CD4-positive, alpha-beta T cell (primary cell): ENCODE data around the gene ADAM23. TPM values are rescaled to one million over a fixed set of nuclear protein-coding genes. Genes with fewer than 3 reads are reported as not detected.

Experiments
- ATAC-seq: fragments of 200-7000 bp; cut with Tn5 transposase; one replicate; pipeline ENCODE4 v1.10.0; 2022; ENCODE audit warnings: mild to moderate bottlenecking; ENCODE audit not compliant: poor library complexity
- CTCF ChIA-PET: fragments of 350-600 bp; sonication (Branson Sonifier 250); formaldehyde crosslinking; loops from one replicate; lab custom pipeline; 2021; ENCODE audit warnings: antibody characterized with exemption, inconsistent platforms; lab: Charles Lee
- POLR2A ChIA-PET: fragments of 350-600 bp; sonication (Branson Sonifier 250); formaldehyde crosslinking; loops from one replicate; lab custom pipeline; 2021; ENCODE audit warnings: antibody characterized with exemption, inconsistent platforms; lab: Charles Lee
- DNase-seq, 14 experiments: peaks; one replicate each; pipeline ENCODE4 v3.0.0-alpha.2; 2013 to 2020; ENCODE audit warnings: mixed read lengths in 2 of 14
- H3K27ac ChIP-seq, 2 donors: one replicate each; pipeline versions ENCODE4 v1.5.1 to v1.7.0; 2013; ENCODE audit warnings: low read length in 2 of 2, low read depth in 1 of 2, mild to moderate bottlenecking in 1 of 2
- H3K27me3 ChIP-seq, 2 experiments: 1 replicate in 1 of 2; 2 replicates in 1 of 2; pipeline versions ENCODE4 v1.6.1 to v1.7.0; 2013; ENCODE audit warnings: low read length in 2 of 2, control low read depth in 1 of 2, mild to moderate bottlenecking in 1 of 2, moderate library complexity in 1 of 2; ENCODE audit not compliant: insufficient read depth in 2 of 2, control insufficient read depth in 1 of 2
- H3K36me3 ChIP-seq: one replicate; pipeline ENCODE4 v1.6.1; 2013; ENCODE audit warnings: low read length, control low read depth; ENCODE audit not compliant: insufficient read depth
- H3K4me1 ChIP-seq: one replicate; pipeline ENCODE4 v1.6.1; 2013; ENCODE audit warnings: low read length, control low read depth; ENCODE audit not compliant: insufficient read depth
- H3K4me3 ChIP-seq: one replicate; pipeline ENCODE4 v1.5.1; 2013; ENCODE audit warnings: mild to moderate bottlenecking, low read length, moderate library complexity
- H3K9me3 ChIP-seq, 2 experiments: 1 replicate in 1 of 2; 2 replicates in 1 of 2; pipeline versions ENCODE4 v1.6.1 to v1.7.0; 2013; ENCODE audit warnings: low read length in 2 of 2, mild to moderate bottlenecking in 2 of 2, control low read depth in 1 of 2, moderate library complexity in 1 of 2; ENCODE audit not compliant: control insufficient read depth in 1 of 2, insufficient read depth in 1 of 2
- H3K27ac Mint-ChIP-seq: one replicate; pipeline ENCODE4 v1.8.0; 2020; ENCODE audit warnings: mixed read lengths
- H3K27me3 Mint-ChIP-seq: one replicate; pipeline ENCODE4 v1.8.0; 2021; ENCODE audit warnings: mixed read lengths
- H3K36me3 Mint-ChIP-seq: one replicate; pipeline ENCODE4 v1.8.0; 2021; ENCODE audit warnings: low read depth, mixed read lengths
- H3K4me1 Mint-ChIP-seq: one replicate; pipeline ENCODE4 v1.8.0; 2021; ENCODE audit warnings: low read depth, mixed read lengths
- H3K4me3 Mint-ChIP-seq: one replicate; pipeline ENCODE4 v1.8.0; 2020; ENCODE audit warnings: mild to moderate bottlenecking, mixed read lengths
- H3K9me3 Mint-ChIP-seq: one replicate; pipeline ENCODE4 v1.8.0; 2020; ENCODE audit warnings: mixed read lengths
- CTCF ChIP-seq: fragments of 200-600 bp; IDR thresholded peaks from one replicate; pipeline ENCODE4 v1.8.0; 2022; ENCODE audit warnings: antibody characterized with exemption, mild to moderate bottlenecking
- intact Hi-C, 2 experiments: fragments of 100-400 bp; cut with DNase I in 1 of 2; cut with micrococcal nuclease in 1 of 2; formaldehyde crosslinking; loops; one replicate each; pipeline versions ENCODE4 v1.15.1 to v1.9.0; 2023 to 2025; cut with DNase I, micrococcal nuclease
- total RNA-seq, 174 experiments: library from RNA in 2 of 174; stranded (reverse) in 2 of 174; gene quantifications; one replicate each; pipeline ENCODE4 v1.2.3 and lab custom pipeline; 2021 to 2026

ADAM23 gene
- total RNA-seq, 2 experiments from 2014 or later = 6.3 to 7.7 TPM

GRCh38 chr2:206408323-206409320 lies 34.7 kb upstream of the ADAM23 start:
- H3K36me3 ChIP-seq = no peaks in the 10 kb centered on the region
- no peak for TF ChIP-seq CTCF
- no peaks in the 10 kb centered on the region for H3K27me3 ChIP-seq
- H3K4me1 Mint-ChIP-seq = no peaks in the 10 kb centered on the region
- H3K4me3 ChIP-seq = no peak overlapping the region
- ATAC-seq = no peak
- H3K27me3 Mint-ChIP-seq = peaks cover 21% of the 10 kb centered on the region
- ChIA-PET POLR2A (no interaction called here), CTCF (no interaction called here)
- no peak overlapping the region for H3K27ac ChIP-seq
- no peak overlapping the region for H3K27ac Mint-ChIP-seq
- no peak for DNase-seq
- no peak overlapping the region for H3K4me3 Mint-ChIP-seq
- intact Hi-C loops = no loop called here
- H3K36me3 Mint-ChIP-seq = no peaks in the 10 kb centered on the region
- peaks cover 5% of the 10 kb centered on the region for H3K9me3 Mint-ChIP-seq
- H3K9me3 ChIP-seq = peaks cover 0 to 5% of the 10 kb centered on the region in 2 experiments
- H3K4me1 ChIP-seq = no peaks in the 10 kb centered on the region

- Mint-ChIP-seq H3K4me3 (no peak overlapping the region), H3K27ac (no peak overlapping the region), H3K27me3 (peaks cover 32% of the 10 kb centered on the region), H3K4me1 (no peaks in the 10 kb centered on the region), H3K9me3 (peaks cover 5% of the 10 kb centered on the region), H3K36me3 (no peaks in the 10 kb centered on the region)
- Histone ChIP-seq H3K4me3 (no peak overlapping the region), H3K27ac (no peak overlapping the region), H3K9me3 (peaks cover 0 to 8% of the 10 kb centered on the region in 2 experiments), H3K36me3 (no peaks in the 10 kb centered on the region), H3K4me1 (no peaks in the 10 kb centered on the region), H3K27me3 (no peaks in the 10 kb centered on the region)
- DNase-seq = no peak
- TF ChIP-seq CTCF = no peak
- intact Hi-C loops = no loop called here
- ChIA-PET POLR2A (no interaction called here), CTCF (no interaction called here)
- ATAC-seq = no peak
Observed at GRCh38 chr2:206410714-206411113, 32.6 kb upstream of the ADAM23 start.

- Histone ChIP-seq H3K27me3 (no peaks in the 10 kb centered on the region), H3K27ac (no peak overlapping the region), H3K9me3 (peaks cover 0 to 8% of the 10 kb centered on the region in 2 experiments), H3K4me1 (no peaks in the 10 kb centered on the region), H3K4me3 (no peak overlapping the region), H3K36me3 (no peaks in the 10 kb centered on the region)
- Mint-ChIP-seq H3K27me3 (peaks cover 38% of the 10 kb centered on the region), H3K36me3 (no peaks in the 10 kb centered on the region), H3K4me1 (no peaks in the 10 kb centered on the region), H3K4me3 (no peak overlapping the region), H3K27ac (no peak overlapping the region), H3K9me3 (peaks cover 5% of the 10 kb centered on the region)
- no peak for TF ChIP-seq CTCF
- DNase-seq (no peak), ATAC-seq (no peak)
- CTCF ChIA-PET = no interaction called here
- intact Hi-C loops = no loop called here
- POLR2A ChIA-PET = interaction anchor here (0.5 kb wide), 1 partner anchor 350 kb away, joined by 3 read pairs; no protein-coding TSS in a partner anchor
Observed at GRCh38 chr2:206415618-206416243, 27.6 kb upstream of the ADAM23 start.
